ENCODE results near the gene CAMTA1. TPM values are rescaled to one million over a fixed set of nuclear protein-coding genes. Genes with fewer than 3 reads are reported as not detected.
A peak's percentile ranks its signal among the peaks of the same experiment; 100 is the strongest.

CAMTA1 gene
- total and polyA plus RNA-seq, 4 donors = 48.1 to 140 (median 52.3) TPM

- 79 to 87% methylated on average over 15 of the region's 15 CpGs for WGBS, 2 donors
- no peak for TF ChIP-seq CTCF (IDR thresholded peaks at IDR 0.05; ENCODE audit: control extremely low read depth, extremely low read depth)
- Histone ChIP-seq H3K27ac (ENCODE audit: low read depth in 1 of 2, low read length in 1 of 2) (peak overlapping the region in 1 of 2 donors; percentile 42), H3K9ac (ENCODE audit: insufficient read depth in 1 of 2, low read length in 2 of 2) (no peak overlapping the region), H3K27me3 (ENCODE audit: control insufficient read depth in 3 of 3, insufficient read depth in 3 of 3, low read length in 2 of 3) (no peaks in the 10 kb centered on the region), H3K4me3 (no peak overlapping the region), H3K36me3 (ENCODE audit: control insufficient read depth in 4 of 4, insufficient read depth in 4 of 4, low read length in 4 of 4) (no peaks in the 10 kb centered on the region), H3K4me1 (ENCODE audit: control insufficient read depth in 5 of 5, insufficient read depth in 5 of 5, low read length in 5 of 5) (peaks cover 0 to 30% (median 10%) of the 10 kb centered on the region in 5 donors), H3K9me3 (ENCODE audit: control insufficient read depth in 4 of 4, insufficient read depth in 3 of 4, low read length in 3 of 4) (no peaks in the 10 kb centered on the region)
- DNase-seq = peak in 1 of 3 donors; percentile 4
- ATAC-seq (ENCODE audit: insufficient read depth, low FRiP score) = no peak
Observed at GRCh38 chr1:7389906-7390603, 604.8 kb downstream of the CAMTA1 start.

GRCh38 chr1:7390604-7391000 is 605.3 kb downstream of the CAMTA1 start:
- Histone ChIP-seq H3K27me3 (ENCODE audit: control insufficient read depth in 3 of 3, insufficient read depth in 3 of 3, low read length in 2 of 3) (no peaks in the 10 kb centered on the region), H3K9me3 (ENCODE audit: control insufficient read depth in 4 of 4, insufficient read depth in 3 of 4, low read length in 3 of 4) (peaks cover 0 to 2% (median 0%) of the 10 kb centered on the region in 4 donors), H3K4me3 (no peak overlapping the region), H3K4me1 (ENCODE audit: control insufficient read depth in 5 of 5, insufficient read depth in 5 of 5, low read length in 5 of 5) (peaks cover 0 to 30% (median 10%) of the 10 kb centered on the region in 5 donors), H3K9ac (ENCODE audit: insufficient read depth in 1 of 2, low read length in 2 of 2) (no peak overlapping the region), H3K27ac (ENCODE audit: low read depth in 1 of 2, low read length in 1 of 2) (no peak overlapping the region), H3K36me3 (ENCODE audit: control insufficient read depth in 4 of 4, insufficient read depth in 4 of 4, low read length in 4 of 4) (no peaks in the 10 kb centered on the region)
- peak in 1 of 3 donors; percentile 14 for DNase-seq
- WGBS, 2 donors = 78 to 88% methylated on average over 7 of the region's 7 CpGs
- TF ChIP-seq CTCF (IDR thresholded peaks at IDR 0.05; ENCODE audit: control extremely low read depth, extremely low read depth) = no peak
- ATAC-seq (ENCODE audit: insufficient read depth, low FRiP score) = no peak

- DNase-seq = peak in 1 of 3 donors; percentile 2
- no peak for TF ChIP-seq CTCF (IDR thresholded peaks at IDR 0.05; ENCODE audit: control extremely low read depth, extremely low read depth)
- no peaks in the 10 kb centered on the region for H3K27me3 ChIP-seq (ENCODE audit: control insufficient read depth in 3 of 3, insufficient read depth in 3 of 3, low read length in 2 of 3)
- no peaks in the 10 kb centered on the region for H3K36me3 ChIP-seq (ENCODE audit: control insufficient read depth in 4 of 4, insufficient read depth in 4 of 4, low read length in 4 of 4)
- H3K9me3 ChIP-seq (ENCODE audit: control insufficient read depth in 4 of 4, insufficient read depth in 3 of 4, low read length in 3 of 4) = peaks cover 0 to 2% (median 0%) of the 10 kb centered on the region in 4 donors
- 80 to 92% methylated on average over 1 of the region's 1 CpG for WGBS, 2 donors
- no peak overlapping the region for H3K9ac ChIP-seq (ENCODE audit: insufficient read depth in 1 of 2, low read length in 2 of 2)
- H3K4me1 ChIP-seq (ENCODE audit: control insufficient read depth in 5 of 5, insufficient read depth in 5 of 5, low read length in 5 of 5) = peaks cover 0 to 18% (median 9%) of the 10 kb centered on the region in 5 donors
- no peak overlapping the region for H3K4me3 ChIP-seq
- ATAC-seq (ENCODE audit: insufficient read depth, low FRiP score) = no peak
- no peak overlapping the region for H3K27ac ChIP-seq (ENCODE audit: low read depth in 1 of 2, low read length in 1 of 2)
Observed at GRCh38 chr1:7393136-7393535, 607.9 kb downstream of the CAMTA1 start.

Measured in lung (tissue), 12 donors.